ENCODE data around the gene PACRG. TPM values are rescaled to one million over a fixed set of nuclear protein-coding genes. Genes with fewer than 3 reads are reported as not detected.

Gene PACRG
- total and polyA plus RNA-seq, 2 experiments from 2014 or later: 0.17 to 0.68 TPM

- TF ChIP-seq ZNF462 (CRISPR knock-in tag; IDR thresholded peaks at IDR 0.05) (no peak), STAT1 (IDR thresholded peaks at IDR 0.05; ENCODE audit: unreplicated experiment) (no peak), EZH2 (IDR thresholded peaks at IDR 0.05; ENCODE audit: low read depth, unreplicated experiment) (no peak)
- Histone ChIP-seq H3F3A (replicated peaks; ENCODE audit: low read depth) (no peaks in the 10 kb centered on the region), H3K9me2 (ENCODE audit: insufficient read depth) (no peaks in the 10 kb centered on the region), H3K4me1 (ENCODE audit: insufficient read depth) (no peaks in the 10 kb centered on the region), H3K27me3 (ENCODE audit: insufficient read depth) (no peaks in the 10 kb centered on the region), H4K20me1 (replicated peaks; ENCODE audit: insufficient read depth) (no peaks in the 10 kb centered on the region), H2AFZ (no peak overlapping the region), H3K27ac (ENCODE audit: low read depth) (no peak overlapping the region), H3K4me3 (no peak overlapping the region), H3K79me2 (replicated peaks; ENCODE audit: insufficient read depth) (no peaks in the 10 kb centered on the region), H3K36me3 (ENCODE audit: insufficient read depth) (no peaks in the 10 kb centered on the region), H3K4me2 (no peak overlapping the region)
- H3K36me3 Mint-ChIP-seq (ENCODE audit: low read depth): no peaks in the 10 kb centered on the region
- H3K27me3 Mint-ChIP-seq (ENCODE audit: insufficient read depth, low read depth, poor library complexity): peaks cover 5% of the 10 kb centered on the region
- H3K9me3 Mint-ChIP-seq: no peaks in the 10 kb centered on the region
- no peak overlapping the region for H3K4me3 Mint-ChIP-seq
- no peaks in the 10 kb centered on the region; the same call in 2 of the 3 replicates for H3K4me1 Mint-ChIP-seq
- no peak overlapping the region for H3K27ac Mint-ChIP-seq
- DNase-seq (ENCODE audit: low spot score) (no peak), ATAC-seq (no peak)
These were observed 592.0 kb downstream of the PACRG start for GRCh38 chr6:163319609-163320366.

GRCh38 chr6:163320402-163320801 lies 592.6 kb downstream of the PACRG start:
- H3K79me2 ChIP-seq (replicated peaks; ENCODE audit: insufficient read depth): no peaks in the 10 kb centered on the region
- no peaks in the 10 kb centered on the region for H3K9me2 ChIP-seq (ENCODE audit: insufficient read depth)
- no peaks in the 10 kb centered on the region for H3K36me3 ChIP-seq (ENCODE audit: insufficient read depth)
- Mint-ChIP-seq H3K9me3 (no peaks in the 10 kb centered on the region), H3K36me3 (ENCODE audit: low read depth) (no peaks in the 10 kb centered on the region), H3K27me3 (ENCODE audit: insufficient read depth, low read depth, poor library complexity) (peaks cover 5% of the 10 kb centered on the region), H3K4me1 (no peaks in the 10 kb centered on the region; the same call in 2 of the 3 replicates), H3K27ac (no peak overlapping the region), H3K4me3 (no peak overlapping the region)
- no peak overlapping the region for H3K4me3 ChIP-seq
- no peak for ATAC-seq
- H3K4me1 ChIP-seq (ENCODE audit: insufficient read depth): no peaks in the 10 kb centered on the region
- no peak overlapping the region for H3K27ac ChIP-seq (ENCODE audit: low read depth)
- H3K27me3 ChIP-seq (ENCODE audit: insufficient read depth): no peaks in the 10 kb centered on the region
- H4K20me1 ChIP-seq (replicated peaks; ENCODE audit: insufficient read depth): no peaks in the 10 kb centered on the region
- no peak for DNase-seq (ENCODE audit: low spot score)
- H3F3A ChIP-seq (replicated peaks; ENCODE audit: low read depth): no peaks in the 10 kb centered on the region
- H2AFZ ChIP-seq: no peak overlapping the region
- no peak for TF ChIP-seq CTCF (conservative IDR thresholded peaks at IDR 0.05; ENCODE audit: low read depth in 2 of 2)
- H3K4me2 ChIP-seq: no peak overlapping the region
